Right atrium auricular region (tissue), 2 donors: Measurements from ENCODE around the gene BDKRB1. TPM values are rescaled to one million over a fixed set of nuclear protein-coding genes. Genes with fewer than 3 reads are reported as not detected.

Experiments used
- DNase-seq: peaks from one replicate; pipeline ENCODE4 v3.0.0-alpha.2; 2019; ENCODE audit warnings: low spot score
- H3K27ac ChIP-seq, 2 donors: fragments of 200-600 bp; sonication (generic); 1 replicate in 1 of 2; 2 replicates in 1 of 2; pipeline ENCODE4 v1.5.1; 2016 to 2019
- H3K27me3 ChIP-seq, 2 donors: fragments of 200-600 bp; sonication (generic); one replicate each; pipeline versions ENCODE4 v1.5.1 to v1.6.0; 2017 to 2019
- H3K36me3 ChIP-seq: fragments of 200-600 bp; sonication (generic); one replicate; pipeline ENCODE4 v1.5.1; 2016
- H3K4me1 ChIP-seq, 2 donors: fragments of 200-600 bp; sonication (generic); one replicate each; pipeline versions ENCODE4 v1.5.1 to v1.6.0; 2017 to 2019
- H3K4me3 ChIP-seq, 2 donors: fragments of 200-600 bp; sonication (generic); 1 replicate in 1 of 2; 2 replicates in 1 of 2; pipeline ENCODE4 v1.5.1; 2017 to 2019; ENCODE audit warnings: mild to moderate bottlenecking in 1 of 2, moderate library complexity in 1 of 2
- H3K9me3 ChIP-seq, 2 donors: fragments of 200-600 bp; sonication (generic); one replicate each; pipeline ENCODE4 v1.5.1; 2019
- total RNA-seq, 2 donors: library from RNA; depleted of rRNA; stranded (reverse); fragments of >200 nt; gene quantifications; one replicate each; pipeline ENCODE4 v1.1.0, GENCODE V29; 2016
- TF ChIP-seq, protein P1 (sequence below), 2 donors: fragments of 200-600 bp; sonication (generic); IDR thresholded peaks; one replicate each; pipeline ENCODE4 v1.5.1; 2019; ENCODE audit warnings: antibody characterized with exemption in 2 of 2

Gene BDKRB1
- total RNA-seq, 2 donors from 2014 or later = 0.39 to 20.0 TPM

DNA sequence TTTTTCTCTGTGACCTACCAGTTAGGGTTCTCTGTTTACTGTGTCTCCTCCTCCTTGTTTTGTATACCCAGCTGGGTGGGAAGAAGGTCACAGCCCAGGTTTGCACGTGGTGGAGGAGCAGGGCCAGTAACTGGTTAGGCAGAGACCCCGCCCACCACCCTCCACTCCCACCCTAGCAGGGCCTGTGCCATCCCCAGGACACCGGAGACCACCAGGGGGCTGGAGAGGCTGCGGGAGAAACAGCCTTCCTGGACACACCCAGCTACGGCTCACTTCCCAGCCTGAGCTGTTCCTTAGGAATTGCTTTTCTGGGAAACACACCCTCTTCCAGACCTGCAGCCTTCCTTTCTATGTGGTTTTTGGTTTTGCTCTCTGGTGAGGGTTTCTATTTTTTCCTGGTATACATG, 30.3 kb upstream of the BDKRB1 start:
- TF ChIP-seq, protein P1, sequence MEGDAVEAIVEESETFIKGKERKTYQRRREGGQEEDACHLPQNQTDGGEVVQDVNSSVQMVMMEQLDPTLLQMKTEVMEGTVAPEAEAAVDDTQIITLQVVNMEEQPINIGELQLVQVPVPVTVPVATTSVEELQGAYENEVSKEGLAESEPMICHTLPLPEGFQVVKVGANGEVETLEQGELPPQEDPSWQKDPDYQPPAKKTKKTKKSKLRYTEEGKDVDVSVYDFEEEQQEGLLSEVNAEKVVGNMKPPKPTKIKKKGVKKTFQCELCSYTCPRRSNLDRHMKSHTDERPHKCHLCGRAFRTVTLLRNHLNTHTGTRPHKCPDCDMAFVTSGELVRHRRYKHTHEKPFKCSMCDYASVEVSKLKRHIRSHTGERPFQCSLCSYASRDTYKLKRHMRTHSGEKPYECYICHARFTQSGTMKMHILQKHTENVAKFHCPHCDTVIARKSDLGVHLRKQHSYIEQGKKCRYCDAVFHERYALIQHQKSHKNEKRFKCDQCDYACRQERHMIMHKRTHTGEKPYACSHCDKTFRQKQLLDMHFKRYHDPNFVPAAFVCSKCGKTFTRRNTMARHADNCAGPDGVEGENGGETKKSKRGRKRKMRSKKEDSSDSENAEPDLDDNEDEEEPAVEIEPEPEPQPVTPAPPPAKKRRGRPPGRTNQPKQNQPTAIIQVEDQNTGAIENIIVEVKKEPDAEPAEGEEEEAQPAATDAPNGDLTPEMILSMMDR (IDR thresholded peaks at IDR 0.05) = no peak
- Histone ChIP-seq H3K27ac (no peak overlapping the region), H3K4me1 (peaks cover 0 to 3% of the 10 kb centered on the region in 2 donors), H3K4me3 (no peak overlapping the region), H3K9me3 (peaks cover 0 to 11% of the 10 kb centered on the region in 2 donors), H3K27me3 (no peaks in the 10 kb centered on the region), H3K36me3 (no peaks in the 10 kb centered on the region)
- no peak for DNase-seq

DNA sequence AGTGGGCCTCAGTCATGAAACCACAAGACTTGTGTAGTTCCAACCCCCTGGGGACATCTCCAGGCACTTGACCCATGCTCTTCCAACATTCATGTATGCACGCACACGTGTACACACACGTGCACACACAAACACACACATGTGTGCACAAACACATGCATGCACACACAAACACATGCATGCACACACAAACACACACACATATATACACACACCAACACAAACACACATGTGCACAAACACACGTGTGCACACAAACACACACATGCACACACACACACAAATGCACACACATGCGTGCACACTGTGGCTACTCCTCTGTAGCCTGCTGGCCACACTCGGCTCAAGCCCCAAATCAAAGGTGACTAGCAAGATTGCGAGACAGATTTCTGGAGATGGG, 28.6 kb upstream of the BDKRB1 start:
- Histone ChIP-seq H3K4me3 (no peak overlapping the region), H3K27me3 (no peaks in the 10 kb centered on the region), H3K9me3 (peaks cover 0 to 11% of the 10 kb centered on the region in 2 donors), H3K27ac (no peak overlapping the region), H3K4me1 (peaks cover 0 to 3% of the 10 kb centered on the region in 2 donors), H3K36me3 (no peaks in the 10 kb centered on the region)
- no peak for DNase-seq
- TF ChIP-seq, protein P1 (IDR thresholded peaks at IDR 0.05) = no peak

DNA sequence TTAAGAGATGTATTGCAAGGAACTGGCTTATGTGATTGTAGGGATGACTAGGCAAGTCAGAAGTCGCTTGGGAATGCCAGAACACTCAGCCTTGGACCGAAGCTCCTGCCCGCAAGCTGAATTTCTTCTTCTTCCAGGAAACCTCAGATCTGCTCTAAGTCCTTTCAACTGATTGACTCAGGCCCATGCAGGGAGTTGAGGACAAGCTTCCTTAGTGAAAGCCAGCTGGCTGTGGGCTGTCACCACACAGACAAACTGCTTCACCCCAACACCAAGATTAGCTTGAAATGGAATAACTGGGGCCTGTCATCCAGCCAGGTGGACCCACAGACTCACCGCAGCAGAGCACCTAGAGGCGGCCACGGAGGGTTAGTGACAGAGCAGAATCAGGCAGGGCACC, 26.7 kb upstream of the BDKRB1 start:
- TF ChIP-seq, protein P1 (IDR thresholded peaks at IDR 0.05) = no peak
- no peaks in the 10 kb centered on the region for H3K27me3 ChIP-seq
- H3K9me3 ChIP-seq = peaks cover 0 to 11% of the 10 kb centered on the region in 2 donors
- no peak overlapping the region for H3K27ac ChIP-seq
- H3K36me3 ChIP-seq = no peaks in the 10 kb centered on the region
- no peak overlapping the region for H3K4me3 ChIP-seq
- peaks cover 0 to 3% of the 10 kb centered on the region in 2 donors for H3K4me1 ChIP-seq
- DNase-seq = no peak

DNA sequence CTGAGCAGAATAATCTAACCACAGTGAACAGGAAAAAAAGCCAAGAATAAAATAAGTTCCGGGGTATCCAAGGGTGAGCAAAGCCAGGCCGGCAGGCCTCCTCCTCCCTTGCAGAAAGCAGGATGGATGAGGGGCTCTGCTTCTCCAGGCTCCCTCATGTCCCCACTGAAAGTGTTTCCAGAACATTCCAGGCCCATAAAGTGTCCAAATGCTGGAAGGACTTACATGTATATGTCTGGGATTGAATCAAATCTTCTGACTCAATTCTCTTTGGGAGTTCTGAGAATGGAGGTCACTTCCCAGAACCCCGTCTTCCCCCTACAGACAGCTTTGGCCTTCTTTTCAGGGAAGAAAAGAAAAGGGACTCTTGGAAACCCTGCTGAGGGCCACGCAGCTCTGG, 25.0 kb upstream of the BDKRB1 start:
- H3K4me1 ChIP-seq = no peaks in the 10 kb centered on the region
- no peaks in the 10 kb centered on the region for H3K27me3 ChIP-seq
- peaks cover 0 to 11% of the 10 kb centered on the region in 2 donors for H3K9me3 ChIP-seq
- H3K4me3 ChIP-seq = no peak overlapping the region
- no peaks in the 10 kb centered on the region for H3K36me3 ChIP-seq
- DNase-seq = no peak
- TF ChIP-seq, protein P1 (IDR thresholded peaks at IDR 0.05) = no peak
- no peak overlapping the region for H3K27ac ChIP-seq

DNA sequence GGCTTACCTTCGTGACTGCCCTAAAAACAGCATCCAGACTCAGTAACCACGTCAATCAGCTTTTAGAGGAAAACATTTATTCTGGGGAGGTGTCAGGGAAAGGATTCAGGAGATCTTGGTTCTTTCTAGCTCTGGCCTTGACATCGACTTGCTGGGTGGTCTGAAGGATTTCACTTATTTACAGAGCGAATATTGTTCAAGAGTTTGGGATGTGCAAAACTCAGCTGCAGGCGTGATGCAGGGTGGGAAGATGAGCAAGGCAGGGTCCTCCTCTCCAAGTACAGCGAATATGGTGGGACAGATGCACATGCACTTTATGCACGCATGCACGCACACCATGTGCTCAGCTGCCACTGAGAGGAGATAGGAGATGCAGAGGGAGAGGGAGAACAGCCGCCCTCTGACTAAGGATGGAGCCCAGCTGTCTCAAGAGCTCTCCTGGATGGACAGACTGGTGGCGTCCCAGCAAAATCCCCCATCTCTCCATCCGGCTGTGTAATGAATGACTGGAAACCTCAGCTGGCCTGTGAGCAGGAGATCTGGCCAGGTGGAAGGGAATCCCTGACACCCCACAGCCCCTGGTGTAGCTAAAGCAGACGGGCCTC, 24.4 kb upstream of the BDKRB1 start:
- Histone ChIP-seq H3K27ac (no peak overlapping the region), H3K36me3 (no peaks in the 10 kb centered on the region), H3K9me3 (peaks cover 0 to 11% of the 10 kb centered on the region in 2 donors), H3K4me3 (no peak overlapping the region), H3K27me3 (no peaks in the 10 kb centered on the region), H3K4me1 (no peaks in the 10 kb centered on the region)
- no peak for DNase-seq
- TF ChIP-seq, protein P1 (IDR thresholded peaks at IDR 0.05) = no peak

DNA sequence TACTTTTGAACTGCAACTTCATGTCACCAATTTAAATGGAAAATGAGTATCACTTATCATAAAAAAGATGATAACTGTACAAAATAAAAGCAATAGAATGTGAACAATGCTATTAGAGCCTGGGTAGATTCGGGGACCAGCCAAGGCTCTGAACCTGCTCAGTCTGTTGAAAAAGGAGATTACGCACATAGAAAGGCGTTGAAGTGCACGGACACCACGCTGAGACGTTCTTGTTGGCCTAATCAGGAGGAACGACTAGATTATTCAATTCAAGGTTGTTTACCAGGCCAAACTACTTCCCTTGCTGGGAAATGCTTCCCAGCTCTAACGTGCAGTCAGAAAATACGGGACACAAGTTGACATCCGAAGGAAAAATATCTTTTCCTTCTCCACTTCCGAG, 23.5 kb upstream of the BDKRB1 start:
- no peaks in the 10 kb centered on the region for H3K36me3 ChIP-seq
- peaks cover 0 to 11% of the 10 kb centered on the region in 2 donors for H3K9me3 ChIP-seq
- no peaks in the 10 kb centered on the region for H3K4me1 ChIP-seq
- no peak for DNase-seq
- no peaks in the 10 kb centered on the region for H3K27me3 ChIP-seq
- TF ChIP-seq, protein P1 (IDR thresholded peaks at IDR 0.05) = no peak
- H3K27ac ChIP-seq = no peak overlapping the region
- no peak overlapping the region for H3K4me3 ChIP-seq
